Prostate gland (tissue), 2 donors: Measurements from ENCODE around the gene TVP23B.

Experiments
- CTCF ChIP-seq, 4 experiments: fragments of 200-600 bp in 2 of 4; fragments of 450-650 bp in 2 of 4; sonication (generic) in 2 of 4; IDR thresholded peaks; 1 replicate in 3 of 4; 2 replicates in 1 of 4; pipeline ENCODE4 v1.5.1; 2016 to 2019; ENCODE audit warnings: antibody characterized with exemption in 4 of 4, mild to moderate bottlenecking in 2 of 4, moderate library complexity in 2 of 4
- POLR2A ChIP-seq: fragments of 450-650 bp; IDR thresholded peaks from one replicate; pipeline ENCODE4 v1.6.1; 2016; ENCODE audit warnings: antibody characterized with exemption, mild to moderate bottlenecking
- POLR2AphosphoS5 ChIP-seq: sonication (generic); formaldehyde crosslinking; IDR thresholded peaks from one replicate; pipeline ENCODE4 v1.6.1; 2017; ENCODE audit warnings: antibody characterized with exemption

GRCh38 chr17:18855831-18856569 is 75.0 kb downstream of the TVP23B start:
- peak in 2 of 4 experiments; percentile 8 for TF ChIP-seq CTCF (IDR thresholded peaks at IDR 0.05)
- TF ChIP-seq POLR2AphosphoS5, result peak; percentile 99
- TF ChIP-seq POLR2A, result peak; percentile 90
